HG02970 (cell line): Measurements from ENCODE around the gene HPD.
"Not testable (repeated sequence)": the region's sequence is repeated elsewhere in the genome, so short reads cannot be mapped to it uniquely, and the experiment has no call there.

Experiments
- ATAC-seq: cut with Tn5 transposase; IDR thresholded peaks from one replicate; pipeline ENCODE4 v1.9.1; 2021; ENCODE audit warnings: mild to moderate bottlenecking, moderate library complexity, moderate number of reproducible peaks; ENCODE audit not compliant: unreplicated experiment, low FRiP score

HPD gene

GRCh38 chr12:121858662-121859572 lies at the start of gene HPD:
Gene HPD, minus strand, starts transcription at chr12:121858859. Its CDS starts 36 bp downstream, at chr12:121858823.
- ATAC-seq: no peak

GRCh38 chr12:121905746-121906145 lies 47.1 kb upstream of the HPD start:
- ATAC-seq: no peak

GRCh38 chr12:121903202-121903601 lies 44.5 kb upstream of the HPD start:
- no peak for ATAC-seq

- ATAC-seq: no peak
Observed at GRCh38 chr12:121899590-121899989, 40.9 kb upstream of the HPD start.

- no peak for ATAC-seq
Observed at GRCh38 chr12:121898287-121898686, 39.6 kb upstream of the HPD start.

GRCh38 chr12:121894633-121895032 lies 36.0 kb upstream of the HPD start:
- no peak for ATAC-seq

- ATAC-seq: no peak
Observed at GRCh38 chr12:121893961-121894460, 35.4 kb upstream of the HPD start.

GRCh38 chr12:121892673-121893561 lies 34.3 kb upstream of the HPD start:
- no peak for ATAC-seq

GRCh38 chr12:121889661-121890060 lies 31.0 kb upstream of the HPD start:
- ATAC-seq: not testable (repeated sequence)

- ATAC-seq: no peak
Observed at GRCh38 chr12:121889274-121889624, 30.6 kb upstream of the HPD start.

GRCh38 chr12:121888478-121889273 lies 30.0 kb upstream of the HPD start, which contains the start of gene PSMD9:
Gene PSMD9, plus strand, starts transcription at chr12:121888790. Its CDS starts 67 bp downstream, at chr12:121888857.
- peak; percentile 94 for ATAC-seq

GRCh38 chr12:121888083-121888477 lies 29.4 kb upstream of the HPD start:
- ATAC-seq: no peak

- ATAC-seq: not testable (repeated sequence)
Observed at GRCh38 chr12:121885129-121885528, 26.5 kb upstream of the HPD start.

- no peak for ATAC-seq
Observed at GRCh38 chr12:121883315-121883660, 24.6 kb upstream of the HPD start.

GRCh38 chr12:121876080-121876447 lies 17.4 kb upstream of the HPD start:
- not testable (repeated sequence) for ATAC-seq

GRCh38 chr12:121875582-121875981 lies 16.9 kb upstream of the HPD start:
- ATAC-seq: no peak

- no peak for ATAC-seq
Observed at GRCh38 chr12:121874071-121874470, 15.4 kb upstream of the HPD start.

- no peak for ATAC-seq
Observed at GRCh38 chr12:121873216-121873569, 14.5 kb upstream of the HPD start.

- ATAC-seq: no peak
Observed at GRCh38 chr12:121872546-121873215, 14.0 kb upstream of the HPD start.

- no peak for ATAC-seq
Observed at GRCh38 chr12:121871467-121871866, 12.8 kb upstream of the HPD start.
